Fibroblast of mammary gland (primary cell): Measurements from ENCODE around the gene NUP205.
"Not testable (repeated sequence)": the region's sequence is repeated elsewhere in the genome, so short reads cannot be mapped to it uniquely, and the experiment has no call there.

Source experiments
- DNase-seq: peaks from one replicate; pipeline ENCODE4 v3.0.0-alpha.2; 2010; ENCODE audit warnings: low read depth
- H3K4me3 ChIP-seq: 2 replicates; pipeline ENCODE4 v1.5.1; 2011; ENCODE audit warnings: low read depth, mild to moderate bottlenecking, low read length, moderate library complexity; ENCODE audit not compliant: control insufficient read depth
- CTCF ChIP-seq: conservative IDR thresholded peaks from 2 replicates; pipeline ENCODE4 v1.5.1; 2011; ENCODE audit warnings: low read depth, low read length, inconsistent platforms; ENCODE audit not compliant: control insufficient read depth, insufficient read depth

Gene NUP205

GRCh38 chr7:135634191-135634878 lies 76.6 kb downstream of the NUP205 start:
- TF ChIP-seq CTCF = no peak
- H3K4me3 ChIP-seq = no peak overlapping the region
- DNase-seq = no peak

GRCh38 chr7:135639690-135640089 lies 82.0 kb downstream of the NUP205 start:
- not testable (repeated sequence) for H3K4me3 ChIP-seq, DNase-seq

DNA sequence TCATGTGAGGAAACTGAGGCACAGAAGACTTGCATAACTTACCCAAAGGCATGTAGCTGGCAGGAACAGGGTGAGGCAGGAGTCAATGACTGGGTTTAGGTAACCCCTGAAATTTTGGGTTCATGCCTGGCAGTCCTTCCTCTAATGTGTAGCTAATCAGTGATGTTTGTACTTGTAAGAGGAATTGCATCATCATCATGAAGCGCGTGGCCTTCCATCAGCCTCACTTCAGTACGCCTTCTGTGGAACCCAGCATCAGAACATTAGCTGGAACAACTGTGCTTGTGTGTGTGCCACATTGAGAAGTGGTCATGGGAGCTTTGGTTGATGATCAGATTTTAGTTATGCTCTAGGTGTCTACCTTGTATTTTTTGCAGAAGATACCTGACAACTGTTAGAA lies 86.4 kb downstream of the NUP205 start:
- no peak for TF ChIP-seq CTCF
- no peak overlapping the region for H3K4me3 ChIP-seq
- DNase-seq = no peak

DNA sequence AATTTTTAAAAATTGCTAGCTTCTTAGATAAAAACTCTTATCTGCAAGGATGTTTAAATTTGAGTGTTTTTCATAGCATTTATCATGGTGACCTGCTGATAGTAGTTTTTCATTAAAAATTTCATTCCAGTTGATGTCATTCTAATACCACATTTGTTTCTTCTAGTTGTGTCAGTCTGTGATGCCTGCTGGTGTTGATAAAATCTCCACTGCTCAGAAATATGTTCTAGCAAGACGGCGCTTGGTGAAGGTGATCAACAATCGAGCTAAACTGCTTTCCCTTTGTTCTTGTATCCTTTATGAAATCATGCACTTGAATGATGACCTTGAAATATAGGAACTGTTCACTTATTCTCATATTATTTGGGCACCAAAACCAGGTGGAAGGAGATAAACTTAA lies 87.0 kb downstream of the NUP205 start:
- no peak for DNase-seq
- TF ChIP-seq CTCF = no peak
- H3K4me3 ChIP-seq = no peak overlapping the region

- peak; percentile 58 for DNase-seq
- TF ChIP-seq CTCF = peak; percentile 76
- no peak overlapping the region for H3K4me3 ChIP-seq
These were observed 87.7 kb downstream of the NUP205 start for GRCh38 chr7:135645296-135645904.

- H3K4me3 ChIP-seq = no peak overlapping the region
- TF ChIP-seq CTCF = no peak
- DNase-seq = no peak
These were observed 90.0 kb downstream of the NUP205 start for GRCh38 chr7:135647755-135648154.

- no peak for TF ChIP-seq CTCF
- no peak overlapping the region for H3K4me3 ChIP-seq
- no peak for DNase-seq
These were observed 90.5 kb downstream of the NUP205 start for GRCh38 chr7:135648235-135648634.
